Stimulated activated naive CD4-positive, alpha-beta T cell treated with Interleukin-2 at 50 U/mL for 16 hours (primary cell): ENCODE measurements around the gene GNGT1.

Experiments used
- DNase-seq: peaks from one replicate; lab custom pipeline; 2025; lab: John Stamatoyannopoulos, UW

The GNGT1 gene

DNA sequence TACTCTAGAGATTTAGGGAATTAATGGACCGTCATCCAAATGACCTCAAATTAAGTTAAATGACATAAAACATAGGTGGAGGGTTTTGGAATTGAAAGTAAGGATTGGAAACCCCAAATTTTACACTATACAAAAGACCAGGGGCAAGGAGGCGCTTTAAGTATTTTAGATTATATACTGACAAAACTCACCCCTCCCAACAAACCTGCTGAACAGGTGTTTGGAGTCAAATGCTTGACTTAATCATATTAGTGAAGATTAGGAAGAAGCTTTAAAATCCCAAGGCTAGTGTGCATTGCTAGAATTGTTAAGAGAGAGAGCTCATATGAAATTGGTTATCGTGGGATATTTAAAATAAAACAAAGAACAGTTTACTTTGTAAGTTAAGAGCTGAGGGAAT lies at the start of gene GNGT1:
TSS of gene GNGT1 (plus strand) at position 301 of the 400 bp plus-strand sequence. CDS start 180 bp downstream, outside the sequence.
- DNase-seq: no peak

DNA sequence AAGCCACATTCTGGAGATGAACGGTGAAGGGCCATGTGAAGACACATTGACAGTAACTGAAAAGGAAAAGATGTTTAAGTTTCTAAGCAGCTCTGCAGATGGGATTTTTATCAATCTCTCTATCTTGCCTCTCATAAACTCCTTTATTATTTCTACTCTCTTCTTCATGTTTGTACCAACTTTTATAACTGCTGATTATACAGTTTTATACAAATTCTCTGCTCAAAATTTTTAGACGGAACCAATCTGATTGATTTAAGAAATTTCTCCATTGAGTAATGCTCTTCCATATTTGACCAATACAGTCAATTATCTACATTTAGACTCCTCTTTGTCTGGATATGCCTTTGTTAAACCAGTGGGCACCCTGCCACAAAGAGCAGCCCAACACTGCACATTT lies 47.5 kb upstream of the GNGT1 start:
- no peak for DNase-seq

DNA sequence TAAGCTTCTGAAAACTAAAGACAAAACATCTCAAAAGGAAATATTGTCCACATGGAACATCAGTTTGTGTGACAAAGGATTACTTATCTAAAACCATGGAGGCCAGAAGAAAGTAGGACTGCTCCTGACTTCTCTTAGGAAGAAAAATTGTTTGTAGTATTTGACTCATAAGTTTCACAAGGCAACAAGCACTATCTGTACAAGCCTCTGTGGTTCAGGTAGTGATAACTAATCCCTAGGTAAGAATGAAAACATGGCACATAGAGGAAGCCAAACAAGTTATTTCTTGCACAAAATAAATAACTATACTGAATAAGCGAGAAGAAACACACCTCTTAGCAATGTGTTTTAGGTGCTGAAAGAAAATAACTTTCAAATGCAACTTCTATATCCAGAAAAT lies 46.1 kb upstream of the GNGT1 start:
- DNase-seq: no peak

DNA sequence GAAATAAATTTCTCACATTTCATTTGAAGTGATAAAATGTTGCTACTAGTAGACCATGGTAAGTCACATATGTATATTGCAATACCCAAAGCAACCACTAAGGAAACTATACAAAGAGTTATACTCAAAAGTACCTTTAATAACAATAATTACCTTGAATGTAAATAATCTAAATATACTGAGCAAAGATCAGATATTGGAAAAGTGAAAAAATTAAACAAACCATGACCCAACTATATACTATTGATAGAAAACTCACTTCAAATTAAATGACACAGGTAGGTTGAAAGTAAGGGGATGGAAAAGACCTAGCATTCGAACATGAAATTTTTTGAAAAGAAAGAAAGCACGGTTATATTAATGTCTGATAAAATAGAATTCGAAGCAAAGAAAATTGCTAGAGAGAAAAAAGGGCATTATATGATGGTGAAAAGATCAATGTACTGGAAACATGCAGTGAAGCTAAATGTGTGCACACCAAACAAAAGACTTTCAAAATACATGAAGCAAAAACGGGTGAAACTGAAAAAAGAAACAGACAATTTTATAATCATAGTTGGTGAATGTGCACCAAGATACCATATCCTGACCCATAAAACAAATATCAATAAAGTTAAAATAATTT lies 44.9 kb upstream of the GNGT1 start:
- DNase-seq: no peak

DNA sequence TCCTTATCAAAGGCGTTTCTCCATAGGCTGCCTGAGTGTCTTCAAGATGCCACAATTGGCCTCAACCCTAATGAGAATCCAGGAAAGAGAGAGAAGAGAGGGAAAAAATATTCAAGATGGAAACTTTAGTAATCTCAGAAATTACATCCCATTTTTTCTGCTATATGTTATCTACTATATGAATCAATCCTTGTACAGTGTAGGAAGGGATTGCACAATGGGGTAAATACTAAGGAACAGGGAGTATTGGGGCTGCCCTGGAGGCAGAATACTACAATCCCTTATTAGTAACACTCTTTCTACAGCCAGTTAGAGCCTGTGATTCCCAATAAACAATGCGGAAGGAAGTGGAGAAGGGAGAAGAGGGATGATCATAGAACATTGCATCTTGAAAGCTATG lies 43.7 kb upstream of the GNGT1 start:
- DNase-seq: no peak

DNA sequence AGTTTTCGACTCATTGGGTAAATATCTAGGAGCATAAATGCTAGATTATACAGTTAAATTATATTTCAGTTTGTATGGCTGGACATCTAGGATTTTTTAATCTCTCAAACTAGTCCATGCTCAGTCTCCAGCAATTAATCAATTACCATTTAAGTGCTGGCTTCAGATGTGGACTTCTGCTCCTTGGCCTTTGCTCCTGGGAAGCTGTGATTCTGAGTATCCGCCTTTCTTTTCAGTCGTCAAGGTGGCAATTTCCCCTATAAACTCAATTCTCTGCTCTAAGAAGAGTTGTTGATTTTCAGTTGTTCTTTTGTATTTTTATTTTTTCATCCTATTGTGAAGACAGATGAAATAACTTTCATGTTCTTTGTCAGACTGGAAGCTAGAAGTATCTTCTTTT lies 39.5 kb upstream of the GNGT1 start:
- no peak for DNase-seq

DNA sequence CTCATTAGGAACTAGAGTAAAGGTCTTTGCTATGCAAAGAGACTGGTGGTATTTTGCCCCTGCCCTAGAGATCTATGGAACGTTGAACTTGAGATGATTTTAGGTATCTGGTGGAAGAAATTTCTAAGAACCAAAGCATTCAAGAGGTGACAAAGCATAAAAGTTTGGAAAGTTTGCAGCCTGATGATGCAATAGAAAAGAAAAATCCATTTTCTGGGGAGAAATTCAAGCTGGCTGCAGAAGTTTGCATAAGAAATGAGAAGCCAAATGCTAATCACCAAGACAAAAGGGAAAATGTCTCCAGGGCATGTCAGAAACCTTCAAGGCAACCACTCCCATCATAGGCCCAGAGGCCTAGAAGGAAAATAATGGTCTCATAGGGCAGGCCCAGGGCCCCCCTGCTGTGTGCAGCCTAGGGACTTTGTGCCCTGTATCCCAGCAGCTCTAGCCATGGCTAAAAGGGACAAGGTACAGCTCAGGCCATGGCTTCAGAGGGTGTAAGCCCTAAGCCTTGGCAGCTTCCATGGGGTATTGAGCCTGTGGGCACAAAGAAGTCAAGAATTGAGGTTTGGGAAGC lies 32.3 kb upstream of the GNGT1 start:
- DNase-seq: no peak

DNA sequence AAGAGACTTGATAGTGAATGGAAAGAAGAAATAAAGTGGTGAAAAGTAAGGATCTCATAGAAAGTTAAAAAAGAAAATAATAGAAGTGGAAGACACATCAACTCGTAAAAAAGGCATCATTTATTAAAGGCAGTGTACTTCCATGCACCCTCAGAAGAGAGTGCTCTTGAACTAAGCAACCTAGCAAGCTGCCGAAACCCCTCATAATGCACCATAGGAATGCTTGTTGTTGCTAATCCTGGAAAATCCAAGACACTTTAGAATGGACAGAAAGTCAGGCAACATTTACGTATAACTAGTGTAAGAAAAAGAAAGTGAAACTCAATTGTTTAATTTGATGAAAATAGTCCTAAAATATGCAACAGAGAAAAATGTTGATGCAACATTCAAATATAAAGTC lies 28.6 kb upstream of the GNGT1 start:
- DNase-seq: no peak

DNA sequence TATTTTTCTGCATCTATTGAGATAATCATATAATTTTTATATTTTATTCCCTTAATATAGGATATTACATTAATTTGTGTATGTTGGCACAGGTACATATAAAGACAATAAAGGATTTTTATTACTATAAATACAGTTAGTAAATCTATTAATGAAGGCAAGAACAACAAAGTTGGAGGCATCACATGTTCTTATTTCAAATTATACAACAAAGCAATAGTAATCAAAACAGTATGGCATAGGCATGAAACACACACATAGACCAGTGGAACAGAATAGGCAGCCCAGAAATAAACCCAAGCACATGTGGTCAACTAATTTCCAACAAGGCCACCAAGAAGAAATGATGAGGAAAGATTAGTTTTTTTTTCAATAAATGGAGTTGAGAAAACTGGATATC lies 27.0 kb upstream of the GNGT1 start:
- DNase-seq: no peak

DNA sequence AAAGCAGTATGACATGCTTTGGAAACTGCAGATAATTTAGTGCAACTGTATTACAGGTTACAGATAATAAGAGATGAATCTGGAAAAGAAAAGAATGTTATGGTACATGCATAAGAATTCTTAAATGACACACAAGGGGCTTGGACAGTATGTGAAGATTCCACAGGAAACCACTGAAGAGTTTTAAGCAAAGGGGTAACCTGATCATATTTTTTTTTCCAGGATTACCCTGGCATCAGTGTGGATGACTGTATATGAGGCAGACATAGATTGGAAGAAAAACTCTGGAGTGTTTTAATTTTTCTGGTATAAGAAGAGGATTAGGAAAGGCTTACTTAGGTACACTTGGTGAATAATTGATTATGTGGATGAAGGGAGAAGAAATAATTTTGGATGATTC lies 23.9 kb upstream of the GNGT1 start:
- no peak for DNase-seq

DNA sequence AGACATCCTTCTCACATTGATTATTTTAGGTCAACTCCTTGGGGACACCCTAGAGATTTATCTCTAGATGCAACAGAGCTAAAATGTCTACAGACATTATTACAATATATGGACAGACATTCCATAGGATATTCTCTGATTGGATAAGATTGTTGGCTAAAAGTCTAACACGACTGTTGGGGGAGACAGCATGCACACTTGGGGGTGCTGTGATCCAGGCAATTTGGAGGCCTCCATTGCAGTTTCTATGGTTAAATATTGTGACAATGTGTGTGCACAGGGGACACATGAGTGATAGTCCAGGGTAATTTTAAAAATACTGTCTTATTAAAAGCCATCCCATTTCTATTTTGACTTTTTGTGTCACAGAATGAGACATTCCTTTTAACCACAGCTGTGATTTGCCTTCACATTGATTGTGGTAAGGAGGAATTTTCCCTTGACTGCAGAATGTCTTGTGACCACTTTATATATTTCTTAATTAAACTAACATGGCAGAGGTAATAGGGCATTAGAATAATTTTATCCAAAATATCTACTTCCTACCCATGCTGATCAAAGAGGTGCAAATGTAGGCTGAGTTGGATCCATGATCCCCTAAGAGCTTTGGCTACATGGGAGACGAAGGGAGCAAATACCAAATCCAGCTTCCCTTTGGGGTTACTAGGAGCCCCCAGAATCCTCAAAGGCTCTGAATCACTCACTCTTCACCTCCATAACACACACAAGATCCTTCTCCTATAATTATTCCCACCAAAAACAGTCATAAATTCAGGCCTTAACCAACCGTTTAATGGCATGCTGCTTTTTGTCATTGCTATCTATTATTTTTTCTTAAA lies 23.1 kb upstream of the GNGT1 start:
- no peak for DNase-seq

DNA sequence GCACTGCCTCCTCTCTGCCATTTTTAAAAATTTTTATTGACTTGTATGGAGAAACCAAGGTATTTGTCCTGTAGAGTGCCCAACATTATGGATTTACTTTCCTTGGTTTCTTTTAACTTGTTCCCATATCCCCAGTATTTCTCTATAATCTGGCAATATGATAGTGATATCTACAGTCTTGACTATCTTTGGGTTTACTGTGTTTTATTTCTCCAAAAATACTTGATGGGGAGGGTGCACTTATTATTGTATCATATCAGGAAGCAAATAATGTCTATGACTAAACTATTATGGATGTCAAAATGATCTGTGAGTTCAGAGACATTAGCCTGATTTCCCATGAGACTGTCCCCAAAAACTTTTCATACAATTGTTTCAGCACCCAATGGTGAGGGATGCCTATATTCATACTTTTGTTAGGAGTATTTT lies 22.4 kb upstream of the GNGT1 start:
- DNase-seq: no peak

DNA sequence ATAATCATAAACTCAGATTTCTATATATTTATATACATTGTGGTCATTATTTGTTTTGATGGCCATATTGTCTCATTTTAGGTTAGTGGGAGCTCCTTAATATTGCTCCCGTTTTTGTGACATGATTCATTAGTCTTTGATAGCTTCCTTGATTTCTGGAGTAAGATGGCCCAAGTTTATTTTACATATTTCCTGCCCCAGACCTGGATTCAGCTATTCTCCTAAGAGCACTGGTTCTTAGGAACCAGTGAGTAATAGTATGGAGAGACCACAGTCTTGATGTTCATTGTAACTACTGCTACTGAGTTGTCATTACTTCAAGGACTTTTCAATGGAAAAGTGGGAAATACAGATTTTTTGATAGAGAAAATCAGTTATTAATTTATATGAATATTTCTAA lies 21.8 kb upstream of the GNGT1 start:
- no peak for DNase-seq

DNA sequence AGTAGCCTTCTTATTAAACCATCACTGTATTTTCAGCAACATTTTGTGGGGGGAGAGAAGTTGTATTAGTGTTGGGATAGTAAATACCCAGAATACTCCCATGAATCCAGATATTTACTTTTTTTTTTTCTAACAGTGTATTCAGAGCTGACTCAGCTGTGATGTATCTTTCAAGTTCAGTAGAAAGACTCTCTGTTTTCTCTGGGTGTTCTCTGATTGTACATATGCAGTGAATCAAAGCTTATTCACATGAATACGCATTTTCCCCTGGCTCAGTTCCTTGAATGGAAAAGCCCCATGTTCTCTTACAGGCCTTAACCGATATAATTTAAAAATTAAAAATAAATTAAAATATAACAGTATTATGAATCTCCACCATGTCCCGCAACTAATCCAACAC lies 17.1 kb upstream of the GNGT1 start:
- DNase-seq: no peak

DNA sequence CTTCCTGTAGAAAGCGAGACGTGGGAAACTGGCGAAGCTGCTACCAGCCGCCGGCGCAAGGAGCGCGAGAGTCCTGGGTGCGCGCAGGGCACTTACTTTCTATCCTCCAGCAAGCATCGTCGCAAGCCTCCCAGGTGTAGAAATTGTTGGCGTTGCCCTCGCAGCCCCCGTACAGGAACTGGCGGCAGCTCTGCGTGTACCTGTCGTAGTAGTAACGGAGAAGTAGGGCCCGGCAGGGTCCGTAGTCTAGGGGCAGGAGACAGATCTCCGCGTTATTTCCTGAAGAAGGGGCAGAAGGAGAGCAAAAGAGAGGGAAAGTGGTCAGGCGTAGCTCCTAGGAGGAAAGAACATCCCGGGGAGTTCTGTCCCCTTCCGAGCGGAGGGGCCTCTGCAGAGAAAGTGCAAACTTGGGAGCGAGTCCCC lies 16.3 kb upstream of the GNGT1 start:
- no peak for DNase-seq

DNA sequence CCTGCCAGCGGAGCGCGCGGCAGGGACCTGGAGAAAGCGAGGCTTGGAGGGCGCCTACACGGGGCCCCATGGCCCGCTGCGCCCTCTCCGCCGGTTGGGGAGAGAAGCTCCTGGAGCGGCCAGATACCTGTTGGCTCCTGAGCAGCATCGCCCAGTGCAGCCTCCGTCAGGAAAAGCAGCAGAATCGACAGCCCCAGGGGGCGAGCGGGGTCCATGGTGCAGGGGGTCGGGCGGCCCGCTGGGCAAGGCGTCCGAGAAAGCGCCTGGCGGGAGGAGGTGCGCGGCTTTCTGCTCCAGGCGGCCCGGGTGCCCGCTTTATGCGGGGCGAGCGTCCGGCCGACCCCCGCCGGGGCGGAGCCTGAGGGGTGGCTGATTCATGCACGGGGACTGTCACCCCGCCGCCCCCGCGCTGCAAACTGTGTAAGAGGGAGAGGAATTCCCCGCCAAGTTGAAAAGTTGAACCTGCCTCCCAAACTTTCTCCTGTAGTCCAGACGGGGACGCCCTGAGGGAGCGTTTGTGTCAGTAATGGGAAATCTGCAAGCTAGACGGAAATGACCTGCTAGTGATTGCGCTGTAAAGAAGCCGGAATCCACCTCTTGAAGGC lies 15.8 kb upstream of the GNGT1 start, which contains the start of gene TFPI2:
TSS of gene TFPI2 (minus strand) at position 290 of the 605 bp plus-strand sequence. CDS start at position 215, 75 bp downstream.
- no peak for DNase-seq

DNA sequence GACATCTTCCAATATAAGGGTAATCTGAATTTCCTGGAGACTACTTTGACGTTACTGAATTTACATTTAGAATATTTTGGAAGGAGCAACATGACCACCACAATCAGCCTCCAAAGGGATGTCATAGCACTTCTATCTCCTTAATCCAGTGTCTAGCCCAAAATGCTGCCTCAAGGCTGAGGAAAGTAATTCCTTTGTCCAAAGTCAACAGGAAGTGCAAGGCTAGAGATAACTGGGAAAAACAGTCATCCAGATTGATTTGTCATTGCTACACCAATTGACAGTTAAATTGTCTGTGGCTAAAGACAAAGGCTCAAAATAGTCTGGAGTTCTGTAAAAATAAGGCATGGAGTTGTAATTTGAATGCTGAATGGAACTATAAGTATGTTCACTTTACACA lies 11.9 kb upstream of the GNGT1 start:
- DNase-seq: no peak

DNA sequence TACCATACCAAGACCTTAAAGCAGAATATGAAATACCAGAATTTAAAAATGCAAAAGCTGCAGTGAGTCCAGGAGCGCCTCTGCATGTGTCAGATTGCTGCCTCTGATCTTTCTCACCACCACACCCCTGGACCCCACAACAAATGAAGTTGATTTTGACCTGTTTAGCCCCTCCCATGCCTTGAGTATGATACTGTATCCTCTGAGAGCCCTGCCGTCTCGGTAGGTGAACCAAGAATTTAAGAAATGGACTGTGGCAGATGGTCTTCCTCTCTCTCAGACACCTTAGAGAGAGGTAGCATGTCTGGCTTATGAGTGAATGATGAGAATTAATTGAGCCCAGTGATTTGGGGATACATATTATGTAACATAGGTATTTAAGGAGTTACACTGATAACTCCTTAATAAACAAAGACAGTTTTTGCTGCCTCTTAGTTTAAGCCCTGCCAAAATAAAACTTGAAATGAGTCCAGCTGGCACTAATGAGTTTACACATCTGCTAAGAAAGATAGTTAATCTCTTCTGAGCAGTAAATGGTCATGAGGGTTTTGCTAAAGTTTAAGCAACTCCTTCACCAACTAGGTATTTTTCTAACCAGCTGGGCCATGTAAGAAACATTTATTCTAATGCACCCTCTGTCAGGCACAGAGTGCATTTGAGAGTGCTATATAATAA lies 11.3 kb upstream of the GNGT1 start:
- no peak for DNase-seq

DNA sequence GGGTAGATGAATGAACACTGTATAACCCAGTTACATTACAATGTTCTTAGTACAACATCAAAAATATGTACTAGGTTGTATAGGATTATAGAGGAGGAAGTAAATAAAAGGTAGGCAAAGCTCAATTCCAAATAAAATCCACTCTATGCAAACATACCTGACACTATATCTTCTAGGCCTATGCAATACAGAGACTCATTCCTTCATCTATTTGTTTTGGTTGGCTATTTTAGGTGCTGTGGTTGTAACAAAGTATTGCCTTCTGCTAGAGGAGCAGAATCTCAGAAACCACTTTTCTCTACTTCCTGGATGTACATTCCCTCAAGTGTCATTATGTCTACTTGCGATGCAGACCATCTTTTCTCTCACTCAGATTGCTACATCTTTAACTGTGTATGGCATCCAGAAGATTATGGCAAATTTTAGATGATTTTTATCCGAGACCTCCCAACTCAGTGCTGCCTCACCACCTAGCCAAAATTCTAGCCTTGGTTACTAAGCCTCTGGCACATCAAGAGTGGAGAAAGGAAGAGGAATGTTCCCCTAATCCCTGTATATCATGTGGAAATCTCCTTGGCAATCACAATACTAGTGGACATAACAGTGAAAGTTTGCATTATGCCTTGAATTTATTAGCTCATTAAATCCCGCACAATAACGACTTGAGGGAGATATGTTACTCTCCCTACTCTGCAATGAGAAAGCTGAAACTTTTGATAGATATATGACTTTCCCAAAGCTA lies 10.3 kb upstream of the GNGT1 start:
- no peak for DNase-seq

DNA sequence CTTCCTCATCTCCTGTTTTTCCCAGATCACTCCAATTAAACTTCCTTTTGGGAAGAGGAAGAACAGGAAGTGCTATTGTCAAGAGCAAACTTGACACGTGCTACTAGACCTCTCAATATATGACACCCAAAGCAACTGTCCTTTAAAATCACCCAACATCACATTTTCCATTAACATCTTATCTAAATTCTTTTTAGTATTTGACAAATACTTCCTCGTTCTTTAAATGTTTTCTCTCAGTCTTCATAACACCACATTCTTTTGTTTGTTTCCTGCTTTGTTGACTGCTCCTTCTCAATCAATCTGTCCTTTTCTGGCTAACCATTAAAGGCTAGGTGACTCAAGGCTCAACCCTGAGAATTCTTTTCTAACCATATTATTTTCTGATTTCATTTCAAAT lies 8.7 kb upstream of the GNGT1 start:
- no peak for DNase-seq

DNA sequence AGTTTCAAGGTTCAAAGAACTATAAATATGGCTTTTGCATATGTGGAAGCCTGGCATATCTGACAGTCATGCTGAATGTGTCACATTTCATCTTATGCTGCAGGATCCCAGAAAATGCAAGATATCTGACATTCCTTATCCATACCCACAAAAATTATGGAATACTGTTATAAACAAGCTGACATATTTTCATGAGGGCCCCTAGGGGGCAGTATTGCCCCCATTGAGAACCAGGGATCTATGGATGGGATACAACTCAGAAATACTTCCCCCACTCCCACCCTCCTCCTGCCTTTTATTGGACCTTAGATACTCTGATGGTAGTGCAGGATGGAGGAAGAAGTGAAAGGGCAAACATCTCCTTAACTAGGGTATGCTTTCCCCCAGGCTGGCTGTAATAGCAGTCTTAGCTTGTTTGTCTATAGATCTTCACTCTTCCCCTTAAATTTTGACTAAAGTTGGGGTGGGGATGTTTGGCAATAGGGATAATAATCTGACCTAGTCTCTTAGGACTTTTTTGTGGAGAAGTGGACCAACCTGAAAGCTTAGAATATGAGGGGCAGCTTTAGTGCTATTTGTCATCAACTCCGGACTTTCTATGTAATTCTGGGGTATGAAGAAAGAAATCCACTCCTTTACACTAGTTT lies 3.5 kb upstream of the GNGT1 start:
- no peak for DNase-seq
